GM12872 (cell line): ENCODE data around the gene SPAG8.

ENCODE experiments used
- TF ChIP-seq, protein P1 (sequence below): IDR thresholded peaks from 3 replicates; pipeline ENCODE4 v1.5.1; 2011; ENCODE audit warnings: low read depth, mild to moderate bottlenecking, low read length, moderate library complexity; ENCODE audit not compliant: insufficient read depth

Gene SPAG8

GRCh38 chr9:35812025-35812602 is at the start of gene SPAG8:
Gene SPAG8 (minus strand): TSS chr9:35812262. CDS start chr9:35812147, 115 bp downstream.
- TF ChIP-seq, protein P1, sequence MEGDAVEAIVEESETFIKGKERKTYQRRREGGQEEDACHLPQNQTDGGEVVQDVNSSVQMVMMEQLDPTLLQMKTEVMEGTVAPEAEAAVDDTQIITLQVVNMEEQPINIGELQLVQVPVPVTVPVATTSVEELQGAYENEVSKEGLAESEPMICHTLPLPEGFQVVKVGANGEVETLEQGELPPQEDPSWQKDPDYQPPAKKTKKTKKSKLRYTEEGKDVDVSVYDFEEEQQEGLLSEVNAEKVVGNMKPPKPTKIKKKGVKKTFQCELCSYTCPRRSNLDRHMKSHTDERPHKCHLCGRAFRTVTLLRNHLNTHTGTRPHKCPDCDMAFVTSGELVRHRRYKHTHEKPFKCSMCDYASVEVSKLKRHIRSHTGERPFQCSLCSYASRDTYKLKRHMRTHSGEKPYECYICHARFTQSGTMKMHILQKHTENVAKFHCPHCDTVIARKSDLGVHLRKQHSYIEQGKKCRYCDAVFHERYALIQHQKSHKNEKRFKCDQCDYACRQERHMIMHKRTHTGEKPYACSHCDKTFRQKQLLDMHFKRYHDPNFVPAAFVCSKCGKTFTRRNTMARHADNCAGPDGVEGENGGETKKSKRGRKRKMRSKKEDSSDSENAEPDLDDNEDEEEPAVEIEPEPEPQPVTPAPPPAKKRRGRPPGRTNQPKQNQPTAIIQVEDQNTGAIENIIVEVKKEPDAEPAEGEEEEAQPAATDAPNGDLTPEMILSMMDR, result no peak

DNA sequence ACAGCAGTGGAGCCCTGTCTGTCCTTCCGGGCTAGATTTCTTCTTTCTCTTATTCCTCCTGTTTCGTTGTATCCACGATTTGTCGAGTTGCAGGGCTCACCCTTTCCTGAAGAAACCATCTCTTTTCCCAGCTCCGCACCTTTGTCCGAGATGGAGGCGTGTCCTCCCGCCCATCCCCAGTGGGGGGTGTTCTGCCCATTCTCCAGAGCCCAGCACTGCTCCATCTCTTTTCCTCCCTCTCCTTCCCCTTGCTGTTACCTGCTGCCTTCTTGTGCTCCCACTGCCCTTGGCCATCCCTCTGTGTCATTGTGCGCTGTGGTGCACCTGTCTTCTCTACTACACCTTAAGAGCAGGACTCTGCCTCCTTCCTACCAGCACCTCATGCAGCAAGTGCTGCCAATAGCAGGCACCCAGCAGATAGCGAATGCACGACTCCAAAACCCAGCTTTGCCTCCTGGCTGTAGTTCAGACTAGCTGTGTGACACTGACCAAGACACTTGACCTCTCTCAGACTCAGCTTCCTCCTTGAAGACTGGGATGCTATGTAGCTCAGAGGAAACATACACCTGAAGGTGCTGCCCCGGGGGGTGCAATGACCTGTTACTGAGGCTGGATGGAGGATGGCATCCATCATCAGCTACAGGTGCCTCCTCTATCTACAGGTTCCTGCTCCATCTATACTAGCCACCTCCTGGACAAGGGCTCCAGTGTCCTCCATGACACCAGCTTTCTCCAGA is 49.3 kb upstream of the SPAG8 start:
- TF ChIP-seq, protein P1, result no peak

DNA sequence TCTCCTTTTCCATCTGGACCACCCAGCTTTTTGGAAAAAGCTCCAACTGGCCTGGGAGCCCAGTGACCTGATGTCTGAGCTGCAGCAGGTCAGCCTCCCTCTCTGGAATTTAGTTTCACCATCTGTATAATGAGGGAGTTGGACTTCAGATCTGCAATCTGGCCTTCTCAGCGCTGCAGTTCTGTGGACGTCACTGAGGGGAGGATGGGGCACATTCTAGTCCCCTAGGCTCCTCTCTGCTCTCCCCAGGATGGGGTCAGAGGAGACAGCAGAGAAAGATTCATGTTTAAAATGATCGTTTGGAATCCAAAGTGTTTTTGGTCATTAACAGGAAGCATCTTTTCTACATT is 47.9 kb upstream of the SPAG8 start:
- TF ChIP-seq, protein P1, result no peak

DNA sequence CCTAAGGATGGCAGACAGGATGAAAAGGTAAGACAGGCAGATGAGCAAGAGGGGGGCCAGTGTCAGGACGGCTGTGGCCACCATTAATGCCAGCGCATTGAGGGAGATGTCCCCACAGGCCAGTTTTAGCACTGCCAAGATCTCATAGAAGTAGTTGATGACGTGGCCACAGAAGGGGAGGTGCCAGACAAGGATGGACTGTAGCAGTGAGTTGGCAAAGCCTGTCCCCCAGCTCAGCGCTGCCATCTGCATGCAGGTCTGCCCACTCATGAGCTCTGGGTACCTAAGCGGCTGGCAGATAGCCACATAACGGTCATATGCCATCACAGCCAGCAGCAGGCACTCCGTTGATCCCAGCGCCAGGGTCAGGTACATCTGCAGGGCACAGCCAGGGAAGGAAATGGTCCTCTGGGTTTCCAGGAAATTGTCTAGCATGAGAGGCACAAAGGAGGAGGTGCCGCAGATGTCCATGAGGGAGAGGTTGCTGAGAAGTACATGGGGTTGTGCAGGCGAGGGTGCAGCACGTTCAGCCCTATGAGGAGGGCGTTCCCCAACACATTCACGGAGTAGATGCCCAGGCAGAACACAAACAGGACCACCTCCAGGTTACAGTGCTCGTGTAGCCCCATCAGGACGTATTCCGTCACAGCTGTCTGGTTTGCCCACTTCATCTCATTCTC is 47.4 kb upstream of the SPAG8 start:
- TF ChIP-seq, protein P1, result peak; percentile 33; the same call in 2 of the 3 replicates

DNA sequence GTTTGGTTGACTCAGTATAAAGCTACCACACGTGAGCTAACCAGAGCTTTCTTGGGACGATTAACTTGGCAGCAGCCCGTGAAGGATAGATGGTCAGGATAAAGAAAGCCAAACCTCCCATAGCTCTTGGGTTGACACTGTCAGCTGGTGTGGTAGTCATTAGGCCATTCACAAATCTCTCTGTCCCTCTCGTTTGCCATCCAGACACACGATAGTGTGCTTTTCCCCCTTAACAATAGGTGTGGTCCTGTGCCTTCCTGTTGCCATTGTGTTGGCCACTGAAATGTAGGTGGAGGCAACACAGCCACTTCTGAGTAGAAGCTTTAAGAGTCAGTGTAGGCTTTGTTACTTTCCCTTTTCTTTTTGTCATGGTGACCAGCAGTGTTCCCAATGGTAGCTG is 46.4 kb upstream of the SPAG8 start:
- TF ChIP-seq, protein P1, result no peak

GRCh38 chr9:35856882-35857281 is 44.8 kb upstream of the SPAG8 start:
- TF ChIP-seq, protein P1, result no peak

- TF ChIP-seq, protein P1, result no peak
Measured at GRCh38 chr9:35856206-35856605, 44.1 kb upstream of the SPAG8 start.
